GM10266 (cell line): ENCODE data around the gene CARS2.
"Not testable (repeated sequence)": the region's sequence is repeated elsewhere in the genome, so short reads cannot be mapped to it uniquely, and the experiment has no call there.

Experiments used
- DNase-seq: peaks from one replicate; pipeline ENCODE4 v3.0.0; 2012; ENCODE audit errors: extremely low spot score
- CTCF ChIP-seq: IDR thresholded peaks from 2 replicates; pipeline ENCODE4 v1.5.1; 2012; ENCODE audit warnings: mild to moderate bottlenecking, low read depth; ENCODE audit not compliant: control insufficient read depth, insufficient read depth; ENCODE audit errors: missing control alignments

The CARS2 gene

GRCh38 chr13:110681868-110682550 lies 23.9 kb downstream of the CARS2 start:
- no peak for DNase-seq
- no peak for TF ChIP-seq CTCF

- peak; percentile 33 for TF ChIP-seq CTCF
- no peak for DNase-seq
Observed at GRCh38 chr13:110680852-110681251, 25.1 kb downstream of the CARS2 start.

- DNase-seq: no peak
- no peak for TF ChIP-seq CTCF
Observed at GRCh38 chr13:110677731-110678545, 28.0 kb downstream of the CARS2 start.

- DNase-seq: peak; percentile 72
- TF ChIP-seq CTCF: no peak
Observed at GRCh38 chr13:110676595-110677587, 29.0 kb downstream of the CARS2 start.

- not testable (repeated sequence) for DNase-seq
Observed at GRCh38 chr13:110669814-110670213, 36.1 kb downstream of the CARS2 start.

- no peak for DNase-seq
- TF ChIP-seq CTCF: no peak
Observed at GRCh38 chr13:110669036-110669435, 36.9 kb downstream of the CARS2 start.

- no peak for TF ChIP-seq CTCF
- DNase-seq: no peak
Observed at GRCh38 chr13:110666255-110666533, 39.7 kb downstream of the CARS2 start.
